Body of pancreas (tissue), 4 donors: ENCODE results near the gene MYLK4.

Experiments
- CTCF ChIP-seq, 7 experiments: fragments of 450-650 bp in 4 of 7; fragments of 200-600 bp in 3 of 7; sonication (generic) in 3 of 7; IDR thresholded peaks; one replicate each; pipeline ENCODE4 v1.5.1; 2016 to 2019; ENCODE audit warnings: antibody characterized with exemption in 7 of 7
- POLR2A ChIP-seq, 3 donors: fragments of 450-650 bp; IDR thresholded peaks; one replicate each; pipeline ENCODE4 v1.6.1; 2016; ENCODE audit warnings: antibody characterized with exemption in 3 of 3, mild to moderate bottlenecking in 2 of 3

DNA sequence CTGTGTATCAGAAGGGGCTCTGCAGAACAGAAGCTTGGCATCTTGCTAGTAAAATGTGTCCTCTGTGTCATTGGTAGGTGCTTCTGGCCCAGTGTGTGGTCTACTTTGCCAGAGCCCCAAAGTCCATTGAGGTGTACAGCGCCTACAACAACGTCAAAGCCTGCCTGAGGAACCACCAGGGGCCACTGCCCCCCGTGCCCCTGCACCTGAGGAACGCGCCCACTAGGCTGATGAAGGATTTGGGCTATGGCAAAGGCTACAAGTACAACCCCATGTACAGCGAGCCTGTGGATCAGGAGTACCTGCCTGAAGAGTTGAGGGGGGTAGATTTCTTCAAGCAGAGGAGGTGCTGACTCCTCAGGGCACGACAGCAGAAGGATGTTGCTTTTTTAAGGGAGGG, 34.2 kb upstream of the MYLK4 start:
- TF ChIP-seq CTCF (IDR thresholded peaks at IDR 0.05) (no peak), POLR2A (IDR thresholded peaks at IDR 0.05) (no peak)
